T47D (cell line): ENCODE results near the gene TNF.
A peak's percentile ranks its signal among the peaks of the same experiment; 100 is the strongest.

Source experiments
- DNase-seq, 2 experiments: peaks; one replicate each; pipeline versions ENCODE4 v3.0.0 to v3.0.0-alpha.2; 2011 to 2012; ENCODE audit warnings: low read depth in 1 of 2, low spot score in 1 of 2
- JUND ChIP-seq: IDR thresholded peaks from 2 replicates; pipeline ENCODE4 v1.6.1; 2012; ENCODE audit warnings: low read depth
- in situ Hi-C: cut with HindIII; loops from 2 replicates; pipeline ENCODE4 v1.10.0; 2016; ENCODE audit warnings: low sequenced_read_pairs, low pct_unique_long_range_greater_than_20kb

TNF gene

DNA sequence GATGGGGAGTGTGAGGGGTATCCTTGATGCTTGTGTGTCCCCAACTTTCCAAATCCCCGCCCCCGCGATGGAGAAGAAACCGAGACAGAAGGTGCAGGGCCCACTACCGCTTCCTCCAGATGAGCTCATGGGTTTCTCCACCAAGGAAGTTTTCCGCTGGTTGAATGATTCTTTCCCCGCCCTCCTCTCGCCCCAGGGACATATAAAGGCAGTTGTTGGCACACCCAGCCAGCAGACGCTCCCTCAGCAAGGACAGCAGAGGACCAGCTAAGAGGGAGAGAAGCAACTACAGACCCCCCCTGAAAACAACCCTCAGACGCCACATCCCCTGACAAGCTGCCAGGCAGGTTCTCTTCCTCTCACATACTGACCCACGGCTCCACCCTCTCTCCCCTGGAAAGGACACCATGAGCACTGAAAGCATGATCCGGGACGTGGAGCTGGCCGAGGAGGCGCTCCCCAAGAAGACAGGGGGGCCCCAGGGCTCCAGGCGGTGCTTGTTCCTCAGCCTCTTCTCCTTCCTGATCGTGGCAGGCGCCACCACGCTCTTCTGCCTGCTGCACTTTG, at the start of gene TNF:
TNF (plus strand) TSS at position 231 of the 567 bp plus-strand sequence; CDS start at position 408, 177 bp downstream.
- in situ Hi-C loops: no loop called here
- no peak for TF ChIP-seq JUND
- peak; percentile 68 for DNase-seq

DNA sequence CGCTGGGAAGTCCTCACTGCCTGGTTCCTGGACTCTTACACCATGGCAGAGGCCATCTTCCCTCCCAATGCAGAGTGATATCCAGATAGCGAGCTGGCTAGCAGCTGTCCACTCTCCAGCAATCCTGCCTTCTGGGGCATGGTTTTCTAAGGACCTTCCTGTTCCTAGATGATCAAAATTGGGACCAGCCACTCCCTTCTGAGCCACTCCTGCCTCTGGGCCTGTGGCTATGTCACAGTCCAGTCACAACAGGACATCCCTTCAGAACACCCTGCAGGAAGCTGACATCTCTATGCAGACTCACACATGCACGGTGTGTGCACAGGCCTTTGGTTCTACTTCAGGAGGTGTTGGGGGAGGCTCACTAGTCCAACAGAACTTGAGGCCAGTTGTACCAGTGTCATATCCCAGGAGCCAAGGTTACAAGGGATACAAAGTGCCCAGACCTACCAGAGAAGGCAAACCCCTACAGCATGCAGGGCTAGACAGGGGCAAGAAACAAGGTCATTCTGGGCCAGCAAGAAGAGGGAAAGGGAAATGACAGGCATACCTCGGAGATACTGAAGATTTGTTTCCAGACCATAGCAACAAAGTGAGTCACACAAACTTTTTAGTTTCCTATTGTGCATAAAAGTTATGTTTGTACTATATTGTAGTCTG, 49.3 kb upstream of the TNF start:
- no peak for DNase-seq
- no peak for TF ChIP-seq JUND
- in situ Hi-C loops: no loop called here

DNA sequence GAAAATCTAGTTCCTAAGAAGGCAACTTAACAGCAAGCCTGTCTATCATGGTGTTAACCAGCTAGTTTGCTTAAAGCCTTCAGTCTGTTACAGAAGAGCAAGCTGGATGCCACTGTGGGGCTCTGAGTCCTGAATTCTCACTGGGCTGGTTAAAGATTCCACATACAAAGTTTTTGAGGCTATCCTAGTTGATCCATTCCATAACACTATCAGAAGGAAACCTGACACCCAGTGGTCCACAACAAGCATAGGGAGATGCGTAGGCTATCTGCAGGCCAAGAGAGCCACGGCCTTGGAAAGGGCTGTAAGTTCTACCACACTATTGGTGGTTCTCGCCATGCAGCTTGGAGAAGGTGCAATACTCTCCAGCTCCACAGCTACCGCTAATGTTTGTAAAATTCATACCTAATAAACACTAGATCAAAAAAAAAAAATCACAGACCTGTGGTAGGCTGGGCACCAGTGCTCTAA, 47.0 kb upstream of the TNF start:
- no peak for TF ChIP-seq JUND
- no peak for DNase-seq
- in situ Hi-C loops: no loop called here

DNA sequence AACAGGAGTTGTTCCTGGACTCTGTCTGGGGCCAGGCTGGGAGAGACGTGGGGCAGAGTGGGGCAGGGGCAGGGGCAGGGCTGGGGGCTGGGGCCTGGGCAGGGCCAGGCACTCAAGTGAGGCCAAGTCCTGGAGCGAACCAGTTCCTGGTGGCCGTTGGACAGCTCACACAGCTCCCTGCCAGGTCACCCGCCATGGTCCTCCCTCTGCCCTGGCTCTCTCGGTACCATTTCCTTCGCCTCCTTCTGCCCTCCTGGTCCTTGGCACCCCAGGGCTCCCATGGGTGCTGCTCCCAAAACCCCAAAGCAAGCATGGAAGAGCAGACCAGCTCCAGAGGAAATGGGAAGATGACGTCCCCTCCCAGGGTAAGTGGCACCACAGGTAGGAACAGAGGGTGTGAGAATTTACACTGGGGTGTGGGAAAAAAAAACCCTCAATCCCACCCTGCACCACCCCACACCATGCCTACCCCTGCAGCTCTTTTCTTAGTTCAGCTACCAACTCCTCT, 46.5 kb upstream of the TNF start, which contains the start of gene MCCD1:
MCCD1 (plus strand) TSS at position 142 of the 508 bp plus-strand sequence; CDS start at position 195, 53 bp downstream.
- DNase-seq: no peak
- no peak for TF ChIP-seq JUND
- in situ Hi-C loops: no loop called here

DNA sequence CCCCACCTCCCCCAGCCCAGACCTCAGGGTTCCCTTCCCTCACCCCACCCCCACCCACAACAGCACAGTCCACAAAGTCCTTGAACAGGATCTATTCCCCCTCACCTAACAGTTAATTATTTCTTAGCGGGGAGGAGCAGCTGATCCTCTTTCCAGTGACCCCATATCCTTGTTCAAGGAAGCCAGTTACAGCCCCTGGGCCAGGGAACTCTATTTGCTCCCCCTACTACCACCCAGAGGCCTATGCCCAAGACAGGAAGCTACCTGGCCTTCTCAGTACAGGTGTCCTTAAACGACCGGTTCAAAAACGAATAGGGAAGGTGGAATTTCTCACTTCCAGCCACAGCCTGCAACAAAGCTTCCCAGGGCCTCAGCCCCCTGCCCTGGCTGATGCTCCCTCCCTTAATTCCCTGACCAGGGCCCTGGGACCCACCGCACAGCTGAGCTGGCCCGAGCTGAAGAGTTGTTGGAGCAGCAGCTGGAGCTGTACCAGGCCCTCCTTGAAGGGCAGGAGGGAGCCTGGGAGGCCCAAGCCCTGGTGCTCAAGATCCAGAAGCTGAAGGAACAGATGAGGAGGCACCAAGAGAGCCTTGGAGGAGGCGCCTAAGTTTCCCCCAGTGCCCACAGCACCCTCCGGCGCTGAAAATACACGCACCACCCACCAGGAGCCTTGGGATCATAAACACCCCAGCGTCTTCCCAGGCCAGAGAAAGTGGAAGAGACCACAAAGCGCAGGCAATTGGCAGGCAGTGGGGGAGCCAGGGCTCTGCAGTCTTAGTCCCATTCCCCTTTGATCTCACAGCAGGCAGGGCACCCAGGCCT, 45.8 kb upstream of the TNF start:
- DNase-seq: no peak
- TF ChIP-seq JUND: no peak
- in situ Hi-C loops: no loop called here

DNA sequence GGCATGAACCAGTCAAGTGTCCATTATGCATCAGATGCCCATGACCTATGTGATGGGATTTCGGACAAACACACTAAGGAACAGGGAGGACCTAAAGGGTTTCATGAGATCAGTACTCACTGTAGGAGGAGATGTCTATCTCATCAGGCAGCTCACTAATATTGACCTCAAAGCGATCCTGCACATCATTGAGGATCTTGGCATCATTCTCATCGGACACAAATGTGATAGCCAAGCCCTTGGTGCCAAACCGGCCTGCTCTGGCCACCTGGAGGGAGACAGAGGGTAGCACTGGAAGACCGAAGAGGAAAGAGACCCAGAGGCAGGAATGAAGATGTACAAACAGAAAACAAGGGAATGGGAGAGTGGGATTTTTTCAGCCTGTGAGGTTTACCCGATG, 44.7 kb upstream of the TNF start:
- no peak for DNase-seq
- TF ChIP-seq JUND: no peak
- in situ Hi-C loops: no loop called here

DNA sequence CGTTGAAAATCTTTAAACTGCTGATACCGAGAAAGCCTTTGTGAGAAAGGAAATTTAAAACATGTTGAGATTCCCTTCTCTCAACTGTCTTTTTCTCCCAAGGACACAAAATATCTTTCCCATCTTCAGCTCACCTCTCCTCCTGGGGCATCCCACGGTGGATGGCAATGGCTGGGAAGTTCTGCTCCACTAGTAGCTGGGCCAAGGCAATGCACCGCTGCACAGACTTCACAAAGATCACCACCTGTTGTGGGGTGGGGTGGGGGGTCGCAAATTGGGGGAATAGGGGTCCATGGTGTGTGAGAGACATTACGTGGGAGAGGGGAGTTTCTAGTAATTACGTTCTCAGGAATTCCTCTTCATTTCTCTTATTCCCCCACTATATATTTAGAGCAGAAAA, 44.2 kb upstream of the TNF start:
- no peak for TF ChIP-seq JUND
- in situ Hi-C loops: no loop called here
- DNase-seq: no peak

DNA sequence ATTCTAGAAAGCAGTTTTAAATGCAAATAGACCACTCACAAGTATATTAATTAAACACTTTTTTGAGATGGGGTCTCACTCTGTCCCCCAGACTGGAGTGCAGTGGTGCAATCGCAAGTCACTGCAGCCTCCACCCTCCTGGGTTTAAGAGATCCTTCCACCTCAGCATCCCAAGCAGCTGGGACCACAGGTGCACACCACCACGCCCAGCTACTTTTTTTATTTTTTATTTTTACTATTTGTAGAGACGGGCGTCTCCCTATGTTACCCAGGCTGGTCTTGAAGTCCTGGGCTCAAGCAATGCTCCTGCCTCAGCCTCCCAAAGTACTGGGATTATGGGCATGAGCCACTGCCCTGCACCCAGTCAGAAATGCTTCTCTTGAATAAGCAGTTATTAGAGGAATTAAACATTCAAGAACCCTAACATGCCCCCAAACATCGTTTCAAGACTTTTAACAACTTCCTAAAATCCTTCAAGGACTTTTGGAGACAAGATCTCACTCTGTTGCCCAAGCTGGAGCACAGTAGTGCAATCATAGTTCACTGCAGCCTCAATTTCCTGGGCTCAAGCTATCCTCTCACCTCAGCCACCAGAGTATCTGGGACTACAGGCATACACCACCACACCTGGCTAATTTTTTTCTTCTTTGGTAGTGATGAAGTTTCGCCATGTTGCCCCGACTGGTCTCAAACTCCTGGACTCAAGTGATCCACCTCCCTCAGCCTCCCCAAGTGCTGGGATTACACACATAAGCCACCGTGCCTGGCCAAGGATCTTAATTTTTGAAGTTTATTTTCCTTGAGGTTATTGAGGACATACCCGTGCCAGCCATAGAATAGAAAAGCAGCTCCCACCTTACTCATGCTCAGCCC, 43.4 kb upstream of the TNF start:
- DNase-seq: no peak
- in situ Hi-C loops: no loop called here
- TF ChIP-seq JUND: no peak

DNA sequence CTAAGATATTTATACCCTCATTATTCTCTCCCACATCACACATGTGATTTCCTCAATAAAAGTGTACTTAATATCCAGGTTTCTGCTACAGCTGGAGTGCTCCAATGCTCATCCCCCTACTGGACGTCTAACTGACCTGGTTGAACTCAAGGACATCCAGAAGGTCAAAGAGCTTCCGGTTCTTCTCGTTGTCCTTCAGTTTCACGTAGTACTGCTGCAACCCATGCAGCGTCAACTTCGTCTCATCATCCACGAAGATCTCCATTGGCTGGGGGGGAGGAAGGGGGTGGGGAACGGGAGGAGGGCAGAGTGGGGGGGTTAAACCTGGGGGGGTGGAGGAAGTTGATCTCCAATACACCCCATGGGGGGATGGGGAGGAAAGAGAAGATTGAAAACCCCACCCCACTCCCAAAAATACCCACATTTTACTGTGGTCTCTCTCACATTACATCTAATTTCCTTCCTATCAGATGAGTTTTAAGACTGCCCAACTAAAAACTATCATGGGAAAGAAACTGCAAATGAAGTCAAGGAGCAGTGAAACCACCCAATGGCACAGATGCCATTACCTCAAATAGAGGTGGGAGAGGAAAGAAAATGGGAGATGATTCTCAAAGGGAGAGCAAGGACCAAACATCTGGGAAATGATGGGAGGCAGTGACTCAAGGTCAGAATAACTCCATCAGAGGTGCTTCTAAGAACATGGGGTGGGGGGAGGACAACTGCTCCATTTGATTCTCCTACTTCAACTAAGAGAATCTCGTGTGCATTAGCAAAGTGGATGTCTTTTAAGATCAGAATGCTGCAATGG, 42.5 kb upstream of the TNF start:
- TF ChIP-seq JUND: no peak
- in situ Hi-C loops: no loop called here
- no peak for DNase-seq

DNA sequence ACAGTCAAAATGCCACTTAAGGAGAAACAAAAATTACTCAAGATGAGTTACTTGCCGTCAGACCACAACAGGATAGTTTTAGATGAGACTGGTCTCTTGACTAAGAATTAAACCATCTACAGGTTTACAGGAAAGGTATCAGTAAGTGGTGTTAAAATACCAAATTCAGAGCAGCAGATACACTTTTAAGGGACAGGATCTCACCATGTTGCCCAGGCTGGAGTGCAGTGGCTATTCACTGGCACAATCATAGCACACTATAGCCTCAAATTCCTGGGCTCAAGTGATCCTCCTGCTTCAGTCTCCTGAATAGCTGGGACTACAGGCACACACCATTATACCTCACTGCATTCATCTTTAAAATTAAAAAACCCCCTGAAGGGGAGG, 41.9 kb upstream of the TNF start:
- in situ Hi-C loops: no loop called here
- TF ChIP-seq JUND: no peak

DNA sequence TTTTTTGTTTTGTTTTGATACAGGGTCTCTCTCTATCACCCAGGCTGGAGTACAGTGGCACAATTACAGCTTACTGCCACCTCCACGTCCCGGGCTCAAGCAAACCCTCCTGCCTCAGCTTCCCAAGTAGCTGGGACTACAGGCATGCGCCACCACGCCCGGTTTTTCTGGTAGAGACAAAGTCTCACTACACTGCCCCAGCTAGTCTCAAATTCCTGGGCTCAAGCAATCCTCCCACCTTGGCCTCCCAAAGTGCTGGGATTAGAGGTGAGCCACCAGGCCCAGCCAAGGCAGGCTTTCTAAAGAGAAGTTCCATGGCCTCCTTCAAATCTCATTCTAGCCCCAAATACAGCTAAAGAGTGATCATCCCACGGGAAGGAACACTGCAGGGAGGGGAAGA, 41.4 kb upstream of the TNF start:
- in situ Hi-C loops: no loop called here
- DNase-seq: no peak
- TF ChIP-seq JUND: no peak

More for the DNA sequence above, 41.9 kb upstream of the TNF start:
- DNase-seq: no peak
